Hematopoietic multipotent progenitor cell treated with erythropoietin and hydrocortisone succinate and interleukin-3 and kit ligand, for 4 days (in vitro differentiated cells): ENCODE measurements around the gene RNF144A.

Source experiments
- DNase-seq: peaks from one replicate; pipeline ENCODE4 v3.0.0-alpha.2; 2015

Gene RNF144A

GRCh38 chr2:6951046-6951445 lies 33.8 kb downstream of the RNF144A start:
- no peak for DNase-seq

- DNase-seq = no peak
Observed at GRCh38 chr2:6952101-6952500, 34.9 kb downstream of the RNF144A start.

- DNase-seq = no peak
Observed at GRCh38 chr2:6954586-6954985, 37.4 kb downstream of the RNF144A start.

DNA sequence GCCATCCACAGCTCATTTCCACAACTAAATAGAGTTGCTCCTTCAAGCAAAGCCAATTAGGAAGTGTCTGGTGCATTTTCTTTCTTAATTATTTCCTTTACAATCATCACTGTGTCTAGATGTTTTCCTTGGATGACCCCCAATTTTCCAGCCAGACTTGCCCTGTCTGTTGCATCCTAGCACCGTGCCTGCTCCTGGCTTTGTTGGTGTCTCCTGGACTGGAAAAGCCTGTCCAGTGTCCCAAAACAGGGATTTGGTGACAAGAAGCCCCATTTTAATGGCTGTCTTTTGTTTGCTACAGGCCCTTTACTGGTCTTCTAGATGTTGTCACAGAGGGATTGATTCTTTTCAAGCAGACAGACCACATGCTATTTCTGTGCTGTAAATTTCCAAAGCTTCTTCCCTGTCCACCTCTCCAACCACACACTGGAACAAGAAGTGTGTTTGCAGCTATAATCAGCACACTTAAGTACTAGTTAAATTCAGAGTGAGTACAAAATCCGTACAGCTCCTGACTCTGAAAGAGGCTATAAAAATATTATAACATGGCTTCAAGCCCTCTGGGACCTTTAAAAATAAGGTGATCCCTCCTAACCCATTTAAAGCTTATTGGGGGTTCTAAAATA lies 38.4 kb downstream of the RNF144A start:
- no peak for DNase-seq

- DNase-seq = peak; percentile 65
Observed at GRCh38 chr2:6956566-6956965, 39.4 kb downstream of the RNF144A start.

- DNase-seq = no peak
Observed at GRCh38 chr2:6957031-6957714, 40.0 kb downstream of the RNF144A start.

GRCh38 chr2:6957910-6958615 lies 40.9 kb downstream of the RNF144A start:
- DNase-seq = no peak

- DNase-seq = no peak
Observed at GRCh38 chr2:6958616-6959235, 41.5 kb downstream of the RNF144A start.

GRCh38 chr2:6959751-6960150 lies 42.5 kb downstream of the RNF144A start:
- DNase-seq = no peak

GRCh38 chr2:6960659-6961058 lies 43.4 kb downstream of the RNF144A start:
- peak; percentile 20 for DNase-seq

GRCh38 chr2:6963727-6964126 lies 46.5 kb downstream of the RNF144A start:
- no peak for DNase-seq

GRCh38 chr2:6965071-6965795 lies 48.0 kb downstream of the RNF144A start:
- no peak for DNase-seq

DNA sequence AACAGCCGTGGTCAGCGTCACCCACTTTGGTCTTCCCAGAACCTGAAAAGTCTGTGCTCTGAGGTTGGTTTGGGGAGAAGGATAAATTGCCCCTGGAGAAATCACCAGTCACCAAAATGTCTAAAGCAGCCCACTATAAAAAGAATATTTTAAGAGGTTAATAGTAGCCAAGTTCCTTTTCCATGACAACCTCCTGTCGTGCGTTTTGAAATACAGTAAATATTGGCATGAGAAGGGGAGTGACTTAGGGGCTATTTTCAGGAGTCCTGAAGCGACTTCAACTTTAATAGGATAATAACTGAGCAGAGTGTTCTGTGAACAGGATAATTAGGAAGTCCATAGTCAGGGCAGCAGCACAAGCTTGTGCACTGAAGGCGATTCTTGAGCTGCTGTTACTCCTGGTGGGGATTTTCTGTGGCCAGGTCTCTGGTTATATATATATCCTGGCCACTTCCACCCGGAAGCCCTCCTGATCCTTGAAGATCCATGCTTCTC lies 49.3 kb downstream of the RNF144A start:
- DNase-seq = no peak

DNA sequence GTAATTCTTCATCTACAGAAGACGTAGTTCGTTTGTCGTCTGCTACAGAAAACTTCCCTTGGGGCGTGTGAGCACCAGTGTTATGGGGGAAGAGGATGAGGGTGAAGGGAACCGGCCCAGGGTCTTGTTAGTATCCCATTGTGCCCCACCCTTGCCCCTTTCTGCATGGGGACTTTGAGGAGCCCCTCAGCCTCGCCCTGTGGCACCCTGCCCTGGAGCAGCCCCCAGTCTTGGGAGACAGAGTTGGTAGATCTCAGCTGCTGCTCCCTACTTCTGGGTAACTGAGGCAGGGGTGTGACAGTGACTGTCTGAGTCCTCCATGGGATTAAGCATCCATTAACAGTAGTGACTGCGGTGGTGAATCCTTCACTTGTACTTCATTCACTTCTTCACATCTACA lies 50.1 kb downstream of the RNF144A start:
- no peak for DNase-seq

- DNase-seq = peak; percentile 42
Observed at GRCh38 chr2:6968319-6969100, 51.3 kb downstream of the RNF144A start.

GRCh38 chr2:6970551-6970950 lies 53.3 kb downstream of the RNF144A start:
- no peak for DNase-seq

- DNase-seq = peak; percentile 37
Observed at GRCh38 chr2:6970976-6971480, 53.8 kb downstream of the RNF144A start.

- DNase-seq = no peak
Observed at GRCh38 chr2:6971502-6971901, 54.3 kb downstream of the RNF144A start.

DNA sequence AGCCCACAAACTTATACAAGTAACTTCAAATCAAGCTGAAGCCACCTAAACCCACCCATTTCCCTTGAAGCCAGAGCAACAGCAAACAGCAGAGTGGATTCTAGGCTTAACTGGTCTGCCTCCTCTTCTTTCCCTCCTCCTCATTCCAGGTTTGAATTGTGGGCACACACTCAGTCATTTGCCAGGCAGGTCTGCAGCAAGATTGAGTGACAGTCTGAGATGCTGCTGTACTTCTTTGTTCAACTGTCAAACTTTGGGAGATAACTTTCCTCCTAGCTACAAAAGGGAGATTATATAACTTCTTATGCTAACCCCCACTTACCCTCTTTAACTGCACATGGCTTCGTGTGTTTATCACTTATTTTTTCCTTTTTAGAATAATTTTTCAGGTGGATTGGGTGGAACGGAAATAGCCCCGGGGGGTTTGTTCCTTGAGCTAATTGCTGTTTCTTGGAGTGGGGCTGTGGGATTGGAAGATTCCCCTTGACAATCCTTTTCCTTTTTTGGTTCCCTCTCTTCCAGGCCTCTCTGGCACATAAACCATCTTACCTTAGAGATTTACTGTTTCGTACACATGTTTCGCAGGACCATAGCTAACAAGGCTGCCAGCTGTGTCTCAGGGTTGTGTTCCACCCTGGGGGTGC lies 55.0 kb downstream of the RNF144A start:
- no peak for DNase-seq

- DNase-seq = no peak
Observed at GRCh38 chr2:6973895-6974545, 56.8 kb downstream of the RNF144A start.

- DNase-seq = no peak
Observed at GRCh38 chr2:6975988-6976387, 58.8 kb downstream of the RNF144A start.
